HFFc6 (cell line): ENCODE results near the gene SNX24. TPM values are rescaled to one million over a fixed set of nuclear protein-coding genes. Genes with fewer than 3 reads are reported as not detected.

Source experiments
- DNase-seq: peaks from one replicate; pipeline ENCODE4 v3.0.0-alpha.2; 2018
- H3K27ac Mint-ChIP-seq: 2 replicates; pipeline ENCODE4 v1.8.0; 2020; ENCODE audit warnings: mild to moderate bottlenecking, mixed read lengths
- H3K27me3 Mint-ChIP-seq: 2 replicates; pipeline ENCODE4 v1.8.0; 2021; ENCODE audit warnings: mild to moderate bottlenecking, moderate library complexity, mixed read lengths; ENCODE audit not compliant: insufficient read depth
- H3K36me3 Mint-ChIP-seq: 2 replicates; pipeline ENCODE4 v1.8.0; 2021; ENCODE audit warnings: low read depth, mixed read lengths
- H3K4me1 Mint-ChIP-seq: 2 replicates; pipeline ENCODE4 v1.8.0; 2020; ENCODE audit warnings: low read depth, mixed read lengths
- H3K4me3 Mint-ChIP-seq: 2 replicates; pipeline ENCODE4 v1.8.0; 2020; ENCODE audit warnings: mild to moderate bottlenecking, moderate library complexity, mixed read lengths
- H3K9me3 Mint-ChIP-seq: 2 replicates; pipeline ENCODE4 v1.8.0; 2020; ENCODE audit warnings: mild to moderate bottlenecking, mixed read lengths
- CTCF ChIP-seq: fragments of 200-600 bp; sonication (generic); IDR thresholded peaks from 2 replicates; pipeline ENCODE4 v1.5.0; 2021; ENCODE audit warnings: antibody characterized with exemption, mild to moderate bottlenecking
- total RNA-seq, 6 experiments: library from RNA; stranded (reverse); fragmentation: NEBNext Ultra II Directional; extraction: Animal tissue kit (Norgen Biotek cat#: 25700); gene quantifications; 2 replicates in 1 of 6; 3 replicates in 5 of 6; pipeline ENCODE4 v1.2.3, GENCODE V29; 2021

Gene SNX24
- total RNA-seq, 6 experiments from 2014 or later: 19.7 to 24.1 (median 21.9) TPM

GRCh38 chr5:122944051-122944450, 98.6 kb downstream of the SNX24 start:
- Mint-ChIP-seq H3K27ac (no peak overlapping the region), H3K36me3 (peaks cover 16% of the 10 kb centered on the region), H3K4me1 (peaks cover 17% of the 10 kb centered on the region), H3K4me3 (no peak overlapping the region), H3K27me3 (no peaks in the 10 kb centered on the region), H3K9me3 (no peaks in the 10 kb centered on the region)
- DNase-seq: no peak
- no peak for TF ChIP-seq CTCF

GRCh38 chr5:122947372-122947771, 102.0 kb downstream of the SNX24 start:
- no peak for TF ChIP-seq CTCF
- Mint-ChIP-seq H3K9me3 (no peaks in the 10 kb centered on the region), H3K27me3 (no peaks in the 10 kb centered on the region), H3K4me3 (no peak overlapping the region), H3K36me3 (0 out of 2 replicates have a peak, but pooled peaks cover 7% of the 10 kb centered on the region), H3K4me1 (peaks cover 13% of the 10 kb centered on the region), H3K27ac (no peak overlapping the region)
- DNase-seq: no peak

GRCh38 chr5:122947772-122948171, 102.4 kb downstream of the SNX24 start:
- Mint-ChIP-seq H3K36me3 (0 out of 2 replicates have a peak, but pooled peaks cover 7% of the 10 kb centered on the region), H3K9me3 (no peaks in the 10 kb centered on the region), H3K27me3 (no peaks in the 10 kb centered on the region), H3K4me1 (peaks cover 9% of the 10 kb centered on the region), H3K27ac (no peak overlapping the region), H3K4me3 (no peak overlapping the region)
- TF ChIP-seq CTCF: no peak
- no peak for DNase-seq

- TF ChIP-seq CTCF: no peak
- H3K4me1 Mint-ChIP-seq: peaks cover 3% of the 10 kb centered on the region
These were observed 102.9 kb downstream of the SNX24 start for GRCh38 chr5:122948319-122948718.

GRCh38 chr5:122951658-122952057, 106.2 kb downstream of the SNX24 start:
- H3K4me3 Mint-ChIP-seq: no peak overlapping the region
- no peaks in the 10 kb centered on the region for H3K4me1 Mint-ChIP-seq
- peaks cover 8% of the 10 kb centered on the region; the same call in 1 of the 2 replicates for H3K36me3 Mint-ChIP-seq
- H3K27ac Mint-ChIP-seq: no peak overlapping the region
- TF ChIP-seq CTCF: no peak
- no peaks in the 10 kb centered on the region for H3K27me3 Mint-ChIP-seq
- no peak for DNase-seq
- H3K9me3 Mint-ChIP-seq: no peaks in the 10 kb centered on the region

More at GRCh38 chr5:122948319-122948718, 102.9 kb downstream of the SNX24 start:
- no peak for DNase-seq
- Mint-ChIP-seq H3K27ac (no peak overlapping the region), H3K4me3 (no peak overlapping the region), H3K36me3 (0 out of 2 replicates have a peak, but pooled peaks cover 7% of the 10 kb centered on the region), H3K27me3 (no peaks in the 10 kb centered on the region), H3K9me3 (no peaks in the 10 kb centered on the region)

- DNase-seq: no peak
- Mint-ChIP-seq H3K4me1 (no peaks in the 10 kb centered on the region), H3K27ac (no peak overlapping the region), H3K4me3 (no peak overlapping the region), H3K9me3 (no peaks in the 10 kb centered on the region; the same call in 1 of the 2 replicates), H3K27me3 (no peaks in the 10 kb centered on the region), H3K36me3 (peaks cover 20% of the 10 kb centered on the region; the same call in 1 of the 2 replicates)
- TF ChIP-seq CTCF: no peak
These were observed 109.3 kb downstream of the SNX24 start for GRCh38 chr5:122954719-122955118.
